HG02943 (cell line): ENCODE measurements around the gene ADGRD2.

Source experiments
- ATAC-seq: cut with Tn5 transposase; IDR thresholded peaks from one replicate; pipeline ENCODE4 v1.9.1; 2021; ENCODE audit warnings: mild to moderate bottlenecking, low read depth, moderate library complexity; ENCODE audit not compliant: unreplicated experiment

Gene ADGRD2

GRCh38 chr9:124493794-124494479, 43.7 kb downstream of the ADGRD2 start:
- ATAC-seq, result no peak

GRCh38 chr9:124495126-124496074, 45.1 kb downstream of the ADGRD2 start:
- ATAC-seq, result no peak

- ATAC-seq, result no peak
These were observed 45.8 kb downstream of the ADGRD2 start for GRCh38 chr9:124496075-124496449.

GRCh38 chr9:124496463-124496862, 46.2 kb downstream of the ADGRD2 start:
- no peak for ATAC-seq

GRCh38 chr9:124497441-124497840, 47.2 kb downstream of the ADGRD2 start:
- ATAC-seq, result no peak

GRCh38 chr9:124498040-124498439, 47.8 kb downstream of the ADGRD2 start:
- no peak for ATAC-seq

- ATAC-seq, result no peak
These were observed 48.4 kb downstream of the ADGRD2 start for GRCh38 chr9:124498499-124499146.

GRCh38 chr9:124499216-124499615, 49.0 kb downstream of the ADGRD2 start:
- ATAC-seq, result no peak

GRCh38 chr9:124500028-124500795, 50.0 kb downstream of the ADGRD2 start:
- ATAC-seq, result no peak

- ATAC-seq, result no peak
These were observed 50.8 kb downstream of the ADGRD2 start for GRCh38 chr9:124500796-124501611.

- no peak for ATAC-seq
These were observed 51.6 kb downstream of the ADGRD2 start for GRCh38 chr9:124501771-124502320.

- ATAC-seq, result no peak
These were observed 52.8 kb downstream of the ADGRD2 start for GRCh38 chr9:124502711-124503702.

- ATAC-seq, result no peak
These were observed 53.7 kb downstream of the ADGRD2 start for GRCh38 chr9:124503713-124504529.

- ATAC-seq, result no peak
These were observed 54.3 kb downstream of the ADGRD2 start for GRCh38 chr9:124504530-124505005.

GRCh38 chr9:124505006-124505900, 55.0 kb downstream of the ADGRD2 start:
- ATAC-seq, result no peak

GRCh38 chr9:124505901-124506346, 55.7 kb downstream of the ADGRD2 start:
- ATAC-seq, result no peak
